Loucy (cell line): Measurements from ENCODE around the gene SEPTIN11.

Experiments used
- CTCF ChIP-seq: fragments of 200-600 bp; sonication (generic); conservative IDR thresholded peaks from 2 replicates; pipeline ENCODE4 v1.5.1; 2014; ENCODE audit warnings: mild to moderate bottlenecking, antibody characterized with exemption, low read length
- EZH2phosphoT487 ChIP-seq: fragments of 200-600 bp; IDR thresholded peaks from 2 replicates; pipeline ENCODE4 v1.6.1; 2018; ENCODE audit warnings: antibody characterized with exemption, mild to moderate bottlenecking, moderate library complexity, borderline replicate concordance

GRCh38 chr4:76998251-76998901, 48.8 kb downstream of the SEPTIN11 start:
- TF ChIP-seq CTCF, result no peak
- no peak for TF ChIP-seq EZH2phosphoT487
